HEK293T (cell line): Measurements from ENCODE around the gene BBS9.
"Not testable (repeated sequence)": the region's sequence is repeated elsewhere in the genome, so short reads cannot be mapped to it uniquely, and the experiment has no call there.

Experiments
- BHLHE40 ChIP-seq: fragments of 450-650 bp; IDR thresholded peaks from 2 replicates; pipeline ENCODE4 v1.6.1; 2016; ENCODE audit warnings: mild to moderate bottlenecking, moderate library complexity, borderline replicate concordance
- CTBP1 ChIP-seq: fragments of 450-650 bp; IDR thresholded peaks from 2 replicates; pipeline ENCODE4 v1.6.1; 2016; ENCODE audit warnings: borderline replicate concordance
- ELF4 ChIP-seq: fragments of 450-650 bp; IDR thresholded peaks from 2 replicates; pipeline ENCODE4 v1.6.1; 2017; ENCODE audit warnings: antibody characterized with exemption
- L3MBTL2 ChIP-seq: fragments of 450-650 bp; conservative IDR thresholded peaks from 2 replicates; pipeline ENCODE4 v1.6.1; 2016; ENCODE audit warnings: mild to moderate bottlenecking
- LEF1 ChIP-seq: fragments of 450-650 bp; IDR thresholded peaks from 2 replicates; pipeline ENCODE4 v1.6.1; 2017; ENCODE audit warnings: mild to moderate bottlenecking, borderline replicate concordance
- NFRKB ChIP-seq: fragments of 450-650 bp; IDR thresholded peaks from 2 replicates; pipeline ENCODE4 v1.6.1; 2016; ENCODE audit warnings: mild to moderate bottlenecking, moderate library complexity
- SP1 ChIP-seq: fragments of 450-650 bp; IDR thresholded peaks from 2 replicates; pipeline ENCODE4 v1.6.1; 2017
- SUZ12 ChIP-seq: fragments of 450-650 bp; IDR thresholded peaks from 2 replicates; pipeline ENCODE4 v1.6.1; 2016; ENCODE audit warnings: mild to moderate bottlenecking
- TARDBP ChIP-seq: fragments of 450-650 bp; IDR thresholded peaks from 2 replicates; pipeline ENCODE4 v1.6.1; 2016
- ZNF384 ChIP-seq: fragments of 450-650 bp; IDR thresholded peaks from 2 replicates; pipeline ENCODE4 v1.6.1; 2016

DNA sequence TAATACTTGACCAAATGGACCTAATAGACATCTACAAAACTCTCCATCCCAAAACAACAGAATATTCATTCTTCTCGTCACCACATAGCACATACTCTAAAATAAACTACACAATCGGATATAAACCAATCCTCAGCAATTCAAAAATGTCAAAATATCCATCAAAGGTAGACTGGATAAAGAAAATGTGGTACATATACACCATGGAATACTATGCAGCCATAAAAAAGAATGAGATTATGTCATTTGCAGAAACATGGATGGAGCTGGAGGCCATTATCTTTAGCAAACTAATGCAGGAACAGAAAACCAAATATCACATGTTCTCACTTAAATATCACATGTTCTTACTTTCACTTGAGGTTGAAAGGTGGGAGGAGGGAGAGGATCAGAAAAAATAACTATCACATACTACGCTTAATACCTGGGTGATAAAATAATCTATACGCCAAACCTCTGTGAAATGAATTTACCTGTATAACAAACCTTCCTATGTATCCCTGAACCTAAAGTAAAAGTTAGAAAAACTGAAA is 142.5 kb downstream of the BBS9 start:
- TF ChIP-seq L3MBTL2, NFRKB, CTBP1, BHLHE40, TARDBP, LEF1, SUZ12, ELF4, ZNF384, SP1: not testable (repeated sequence)
